Bronchial epithelial cell (primary cell): ENCODE measurements around the gene SRRM3. TPM values are rescaled to one million over a fixed set of nuclear protein-coding genes. Genes with fewer than 3 reads are reported as not detected.
"Not testable (repeated sequence)": the region's sequence is repeated elsewhere in the genome, so short reads cannot be mapped to it uniquely, and the experiment has no call there.

Experiments
- DNase-seq: peaks from one replicate; pipeline ENCODE4 v3.0.0-alpha.2; 2010; ENCODE audit warnings: low read depth
- FAIRE-seq: peaks from 2 replicates; lab custom pipeline; 2011; peaks lifted over from hg19 to GRCh38; lab: Jason Lieb, UNC
- H3K27me3 ChIP-seq: 2 replicates; pipeline ENCODE4 v1.5.1; 2011; ENCODE audit warnings: low read length; ENCODE audit not compliant: control insufficient read depth, insufficient read depth
- H3K36me3 ChIP-seq: 2 replicates; pipeline ENCODE4 v1.5.1; 2011; ENCODE audit warnings: low read length; ENCODE audit not compliant: control insufficient read depth, insufficient read depth
- H3K4me3 ChIP-seq: 2 replicates; pipeline ENCODE4 v1.5.1; 2011; ENCODE audit warnings: mild to moderate bottlenecking, low read depth, low read length, control low read depth
- CTCF ChIP-seq: IDR thresholded peaks from 2 replicates; pipeline ENCODE4 v1.5.1; 2011; ENCODE audit warnings: mild to moderate bottlenecking, moderate library complexity, low read length, control low read depth, inconsistent platforms; ENCODE audit not compliant: insufficient read depth, severe bottlenecking
- total RNA-seq: library from RNA; depleted of rRNA; stranded (reverse); fragments of >200 nt; gene quantifications from 2 replicates; pipeline ENCODE4 v1.2.1, GENCODE V29; 2014

SRRM3 gene
- total RNA-seq, 1 donor from 2014 or later = 0.26 TPM

- no peak overlapping the region for H3K4me3 ChIP-seq
- no peak for TF ChIP-seq CTCF
- no peak for DNase-seq
Measured at GRCh38 chr7:76165106-76165972, 36.4 kb upstream of the SRRM3 start.

GRCh38 chr7:76165973-76166403, 35.7 kb upstream of the SRRM3 start:
- H3K27me3 ChIP-seq = no peaks in the 10 kb centered on the region
- TF ChIP-seq CTCF = no peak
- H3K4me3 ChIP-seq = peak overlapping the region; percentile 81
- FAIRE-seq = no peak
- H3K36me3 ChIP-seq = no peaks in the 10 kb centered on the region
- DNase-seq = peak; percentile 4

More at GRCh38 chr7:76165106-76165972, 36.4 kb upstream of the SRRM3 start:
- FAIRE-seq = no peak
- no peaks in the 10 kb centered on the region for H3K27me3 ChIP-seq
- no peaks in the 10 kb centered on the region for H3K36me3 ChIP-seq

- TF ChIP-seq CTCF = peak; percentile 33
- no peaks in the 10 kb centered on the region for H3K36me3 ChIP-seq
- peak overlapping the region; percentile 81 for H3K4me3 ChIP-seq
- peak; percentile 76 for DNase-seq
- H3K27me3 ChIP-seq = no peaks in the 10 kb centered on the region
- no peak for FAIRE-seq
Measured at GRCh38 chr7:76166404-76167255, 35.1 kb upstream of the SRRM3 start.

- DNase-seq (no peak), FAIRE-seq (no peak)
- Histone ChIP-seq H3K27me3 (no peaks in the 10 kb centered on the region), H3K4me3 (no peak overlapping the region), H3K36me3 (no peaks in the 10 kb centered on the region)
- TF ChIP-seq CTCF = no peak
Measured at GRCh38 chr7:76173566-76174205, 28.0 kb upstream of the SRRM3 start.

- not testable (repeated sequence) for DNase-seq, H3K4me3 ChIP-seq
Measured at GRCh38 chr7:76176951-76177350, 24.7 kb upstream of the SRRM3 start.

More at GRCh38 chr7:76176951-76177350, 24.7 kb upstream of the SRRM3 start:
- FAIRE-seq, H3K36me3 ChIP-seq, H3K27me3 ChIP-seq: not testable (repeated sequence)
